Measurements from ENCODE around the gene MBD3L5. TPM values are rescaled to one million over a fixed set of nuclear protein-coding genes. Genes with fewer than 3 reads are reported as not detected.

The MBD3L5 gene
- total RNA-seq, 2 experiments from 2014 or later, result not detected

GRCh38 chr19:6997679-6998445 is 32.5 kb upstream of the MBD3L5 start:
- no peak overlapping the region for H3K27ac Mint-ChIP-seq
- H3K9me3 Mint-ChIP-seq, result peaks cover 5% of the 10 kb centered on the region
- intact Hi-C loops (cut with micrococcal nuclease), result no loop called here
- no peak for TF ChIP-seq CTCF (IDR thresholded peaks at IDR 0.05)
- POLR2A ChIA-PET, result no interaction called here
- H3K36me3 Mint-ChIP-seq (ENCODE audit: low read depth), result no peaks in the 10 kb centered on the region
- H3K27me3 Mint-ChIP-seq, result no peaks in the 10 kb centered on the region
- CTCF ChIA-PET, result no interaction called here
- H3K4me1 Mint-ChIP-seq (ENCODE audit: low read depth), result peaks cover 7% of the 10 kb centered on the region
- DNase-seq (no peak), ATAC-seq (no peak)
- no peak overlapping the region for H3K4me3 Mint-ChIP-seq

GRCh38 chr19:6999933-7000332 is 30.4 kb upstream of the MBD3L5 start:
- POLR2A ChIA-PET, result no interaction called here
- ATAC-seq (no peak), DNase-seq (no peak)
- Mint-ChIP-seq H3K27ac (no peak overlapping the region), H3K4me3 (no peak overlapping the region), H3K9me3 (peaks cover 3% of the 10 kb centered on the region), H3K4me1 (ENCODE audit: low read depth) (peaks cover 7% of the 10 kb centered on the region), H3K27me3 (no peaks in the 10 kb centered on the region), H3K36me3 (ENCODE audit: low read depth) (no peaks in the 10 kb centered on the region)
- TF ChIP-seq CTCF (IDR thresholded peaks at IDR 0.05), result no peak
- intact Hi-C loops (cut with micrococcal nuclease), result no loop called here
- CTCF ChIA-PET, result interaction anchor here (1.4 kb wide), 1 partner anchor 36 kb away, joined by 5 read pairs; no protein-coding TSS in a partner anchor

GRCh38 chr19:7000333-7000732 is 30.0 kb upstream of the MBD3L5 start:
- intact Hi-C loops (cut with micrococcal nuclease), result no loop called here
- TF ChIP-seq CTCF (IDR thresholded peaks at IDR 0.05), result no peak
- ChIA-PET POLR2A (no interaction called here), CTCF (interaction anchor here (1.4 kb wide), 1 partner anchor 36 kb away, joined by 5 read pairs; no protein-coding TSS in a partner anchor)
- no peak overlapping the region for H3K27ac Mint-ChIP-seq
- H3K27me3 Mint-ChIP-seq, result no peaks in the 10 kb centered on the region
- no peaks in the 10 kb centered on the region for H3K36me3 Mint-ChIP-seq (ENCODE audit: low read depth)
- ATAC-seq (no peak), DNase-seq (no peak)
- no peaks in the 10 kb centered on the region for H3K9me3 Mint-ChIP-seq
- peaks cover 7% of the 10 kb centered on the region for H3K4me1 Mint-ChIP-seq (ENCODE audit: low read depth)
- no peak overlapping the region for H3K4me3 Mint-ChIP-seq

- POLR2A ChIA-PET, result no interaction called here
- ATAC-seq (no peak), DNase-seq (no peak)
- Mint-ChIP-seq H3K4me1 (ENCODE audit: low read depth) (peaks cover 7% of the 10 kb centered on the region), H3K27ac (no peak overlapping the region), H3K4me3 (no peak overlapping the region), H3K27me3 (no peaks in the 10 kb centered on the region), H3K36me3 (ENCODE audit: low read depth) (no peaks in the 10 kb centered on the region), H3K9me3 (no peaks in the 10 kb centered on the region)
- TF ChIP-seq CTCF (IDR thresholded peaks at IDR 0.05), result no peak
- intact Hi-C loops (cut with micrococcal nuclease), result no loop called here
- CTCF ChIA-PET, result interaction anchor here (1.4 kb wide), 1 partner anchor 37 kb away, joined by 5 read pairs; no protein-coding TSS in a partner anchor
Measured at GRCh38 chr19:7000816-7001215, 29.6 kb upstream of the MBD3L5 start.

GRCh38 chr19:7004313-7004931 is 26.0 kb upstream of the MBD3L5 start:
- Mint-ChIP-seq H3K9me3 (no peaks in the 10 kb centered on the region), H3K36me3 (ENCODE audit: low read depth) (no peaks in the 10 kb centered on the region), H3K4me3 (no peak overlapping the region), H3K27ac (no peak overlapping the region), H3K4me1 (ENCODE audit: low read depth) (peaks cover 16% of the 10 kb centered on the region), H3K27me3 (no peaks in the 10 kb centered on the region)
- CTCF ChIA-PET, result interaction anchor here (1.2 to 2.5 kb wide), 4 partner anchors 20 to 141 kb away, joined by 4 to 6 read pairs (median 4); no protein-coding TSS in a partner anchor
- ATAC-seq (peak; percentile 39), DNase-seq (no peak)
- intact Hi-C loops (cut with micrococcal nuclease), result no loop called here
- peak; percentile 77 for TF ChIP-seq CTCF (IDR thresholded peaks at IDR 0.05)
- POLR2A ChIA-PET, result no interaction called here
